HepG2 (cell line): ENCODE data around the gene TTF2. TPM values are rescaled to one million over a fixed set of nuclear protein-coding genes. Genes with fewer than 3 reads are reported as not detected.

Experiments
- ATAD3A ChIP-seq: sonication (generic); formaldehyde crosslinking; IDR thresholded peaks from 2 replicates; pipeline ENCODE4 v1.4.0; 2020; ENCODE audit warnings: missing genetic modification reagents
- ERF ChIP-seq: IDR thresholded peaks from 2 replicates; pipeline ENCODE4 v1.6.1; 2018; ENCODE audit warnings: missing biosample characterization, missing genetic modification reagents
- FOXJ3 ChIP-seq: sonication (generic); formaldehyde crosslinking; IDR thresholded peaks from 2 replicates; pipeline ENCODE4 v1.4.0; 2020; ENCODE audit warnings: missing genetic modification reagents, mild to moderate bottlenecking, borderline replicate concordance
- HMGXB4 ChIP-seq, 2 experiments: sonication (generic) in 1 of 2; formaldehyde crosslinking in 1 of 2; IDR thresholded peaks; 2 replicates each; pipeline versions ENCODE4 v1.4.0 to v1.6.1; 2018 to 2020; ENCODE audit warnings: missing genetic modification reagents in 2 of 2, borderline replicate concordance in 1 of 2, low read depth in 1 of 2, mild to moderate bottlenecking in 1 of 2, missing biosample characterization in 1 of 2
- HNRNPK ChIP-seq: fragments of 200-400 bp; formaldehyde crosslinking; IDR thresholded peaks from 2 replicates; pipeline ENCODE4 v1.6.1; 2018; ENCODE audit warnings: low read length, low read depth, moderate library complexity, mild to moderate bottlenecking; ENCODE audit not compliant: poor library complexity, severe bottlenecking
- ISL2 ChIP-seq: sonication (generic); formaldehyde crosslinking; IDR thresholded peaks from 2 replicates; pipeline ENCODE4 v1.5.0; 2020; ENCODE audit warnings: missing genetic modification reagents
- KLF16 ChIP-seq, 2 experiments: sonication (generic) in 1 of 2; formaldehyde crosslinking in 1 of 2; IDR thresholded peaks; 2 replicates each; pipeline versions ENCODE4 v1.6.1 to v1.8.0; 2016 to 2023; ENCODE audit warnings: missing genetic modification reagents in 2 of 2, missing compliant biosample characterization in 1 of 2
- MAFK ChIP-seq, 2 experiments: IDR thresholded peaks in 1 of 2; conservative IDR thresholded peaks in 1 of 2; 2 replicates each; pipeline ENCODE4 v1.6.1; 2011; ENCODE audit warnings: improper control_type of control experiment in 2 of 2, low read length in 2 of 2
- NFKB2 ChIP-seq: sonication (generic); formaldehyde crosslinking; IDR thresholded peaks from 2 replicates; pipeline ENCODE4 v1.4.0; 2020; ENCODE audit warnings: missing genetic modification reagents, borderline replicate concordance
- NPAS2 ChIP-seq: sonication (generic); formaldehyde crosslinking; IDR thresholded peaks from 2 replicates; pipeline ENCODE4 v1.8.0; 2022; ENCODE audit warnings: mild to moderate bottlenecking, missing genetic modification reagents, borderline replicate concordance
- POLR2G ChIP-seq: fragments of 200-400 bp; formaldehyde crosslinking; IDR thresholded peaks from 2 replicates; pipeline ENCODE4 v1.6.1; 2018; ENCODE audit warnings: mild to moderate bottlenecking, low read depth, low read length, moderate library complexity
- RNF2 ChIP-seq: fragments of 450-650 bp; conservative IDR thresholded peaks from 2 replicates; pipeline ENCODE4 v1.6.1; 2016; ENCODE audit warnings: low read depth
- SUZ12 ChIP-seq: fragments of 150-350 bp; IDR thresholded peaks from 2 replicates; pipeline ENCODE4 v1.6.1; 2014; ENCODE audit warnings: low read depth, low read length
- TEAD2 ChIP-seq: sonication (generic); formaldehyde crosslinking; IDR thresholded peaks from 2 replicates; pipeline ENCODE4 v1.9.0; 2021; ENCODE audit warnings: missing genetic modification reagents
- TSC22D2 ChIP-seq: sonication (generic); formaldehyde crosslinking; IDR thresholded peaks from 2 replicates; pipeline ENCODE4 v1.5.1; 2020; ENCODE audit warnings: missing genetic modification reagents, mild to moderate bottlenecking, borderline replicate concordance
- ZNF17 ChIP-seq: sonication (generic); formaldehyde crosslinking; IDR thresholded peaks from 2 replicates; pipeline ENCODE4 v1.5.0; 2020; ENCODE audit warnings: mild to moderate bottlenecking, missing genetic modification reagents
- ZNF205 ChIP-seq: IDR thresholded peaks from 2 replicates; pipeline ENCODE4 v1.6.1; 2018; ENCODE audit warnings: missing biosample characterization, missing genetic modification reagents
- ZNF235 ChIP-seq: sonication (generic); formaldehyde crosslinking; IDR thresholded peaks from 2 replicates; pipeline ENCODE4 v1.8.1; 2023; ENCODE audit warnings: mild to moderate bottlenecking, missing genetic modification reagents, borderline replicate concordance
- ZNF275 ChIP-seq: sonication (generic); formaldehyde crosslinking; IDR thresholded peaks from 2 replicates; pipeline ENCODE4 v1.8.0; 2022; ENCODE audit warnings: missing genetic modification reagents, mild to moderate bottlenecking, inconsistent platforms, borderline replicate concordance
- ZNF576 ChIP-seq: sonication (generic); formaldehyde crosslinking; IDR thresholded peaks from 2 replicates; pipeline ENCODE4 v1.4.0; 2020; ENCODE audit warnings: mild to moderate bottlenecking, missing genetic modification reagents
- ZNF580 ChIP-seq: IDR thresholded peaks from 2 replicates; pipeline ENCODE4 v1.6.1; 2016; ENCODE audit warnings: low read depth, borderline replicate concordance
- ZNF749 ChIP-seq: sonication (generic); formaldehyde crosslinking; IDR thresholded peaks from 2 replicates; pipeline ENCODE4 v1.8.0; 2022; ENCODE audit warnings: mild to moderate bottlenecking, missing genetic modification reagents, moderate library complexity, borderline replicate concordance
- ZNF770 ChIP-seq: sonication (generic); formaldehyde crosslinking; IDR thresholded peaks from 2 replicates; pipeline ENCODE4 v1.5.0; 2020; ENCODE audit warnings: mild to moderate bottlenecking, missing genetic modification reagents
- ZNF816 ChIP-seq: sonication (generic); formaldehyde crosslinking; IDR thresholded peaks from 2 replicates; pipeline ENCODE4 v1.8.0; 2022; ENCODE audit warnings: missing genetic modification reagents, mild to moderate bottlenecking, borderline replicate concordance
- polyA plus RNA-seq, 8 experiments: library from polyadenylated mRNA; depleted of rRNA in 3 of 8; stranded (reverse) in 7 of 8; unstranded in 1 of 8; fragments of >200 nt; fragmentation: Illumina TruSeq in 4 of 8; extraction: Trizol in 4 of 8; gene quantifications; 2 replicates each; pipeline versions ENCODE4 v1.2.1 to v1.2.3, GENCODE V29; 2011 to 2016; ENCODE audit warnings: low read depth in 4 of 8, missing spikeins in 1 of 8, mixed read lengths in 1 of 8; ENCODE audit not compliant: insufficient read depth in 1 of 8
- total RNA-seq, 5 experiments: library from RNA; depleted of rRNA; stranded (reverse); fragments of >200 nt; fragmentation: Illumina TruSeq; extraction: Trizol; gene quantifications; 2 replicates each; pipeline ENCODE4 v1.2.3, GENCODE V29; 2016; ENCODE audit warnings: low read depth in 1 of 5

The TTF2 gene
- total and polyA plus RNA-seq, 2 of the 13 experiments (the other 11 are each of a cell fraction or from before 2014, with no cell fraction given): 12.8 to 48.9 TPM

- TF ChIP-seq ZNF275 (CRISPR knock-in tag) (no peak), HNRNPK (no peak), HMGXB4 (CRISPR knock-in tag; IDR thresholded peaks at IDR 0.05; ENCODE audit: borderline replicate concordance in 1 of 2, low read depth in 1 of 2) (peak in 1 of 2 experiments; percentile 42; a peak in 1 of 4 replicates), ZNF576 (CRISPR knock-in tag) (no peak), TSC22D2 (no peak), ZNF235 (CRISPR knock-in tag) (0 out of 2 replicates have a peak, but pooled peaks have one; percentile 62), ZNF770 (CRISPR knock-in tag) (no peak), ATAD3A (CRISPR knock-in tag) (no peak), ZNF816 (CRISPR knock-in tag) (peak; percentile 85), MAFK (conservative IDR thresholded peaks at IDR 0.05 in 1 of 2, IDR thresholded peaks at IDR 0.05 in 1 of 2; ENCODE audit: low read length in 2 of 2) (no peak), ZNF17 (CRISPR knock-in tag) (no peak), ZNF749 (CRISPR knock-in tag) (no peak), ZNF205 (CRISPR knock-in tag) (no peak), ZNF580 (CRISPR knock-in tag) (no peak), ERF (CRISPR knock-in tag) (no peak), NFKB2 (CRISPR knock-in tag) (no peak; the same call in 1 of the 2 replicates), NPAS2 (CRISPR knock-in tag) (no peak), FOXJ3 (CRISPR knock-in tag) (no peak), TEAD2 (CRISPR knock-in tag) (no peak), POLR2G (peak; percentile 65), ISL2 (CRISPR knock-in tag) (no peak), SUZ12 (no peak), RNF2 (no peak), KLF16 (CRISPR knock-in tag; IDR thresholded peaks at IDR 0.05) (peak; percentile 16 to 90; a peak in 2 of 4 replicates)
Observed at GRCh38 chr1:117059678-117060440, at the start of gene TTF2 (continued).
